DMS153 treated with DMSO at 0.1 percent for 48 hours (cell line): Measurements from ENCODE around the gene MYO1G.
"Not testable (repeated sequence)": the region's sequence is repeated elsewhere in the genome, so short reads cannot be mapped to it uniquely, and the experiment has no call there.

ENCODE experiments used
- DNase-seq: peaks from one replicate; lab custom pipeline; 2025; ENCODE audit not compliant: unreplicated experiment; lab: John Stamatoyannopoulos, UW

MYO1G gene

DNA sequence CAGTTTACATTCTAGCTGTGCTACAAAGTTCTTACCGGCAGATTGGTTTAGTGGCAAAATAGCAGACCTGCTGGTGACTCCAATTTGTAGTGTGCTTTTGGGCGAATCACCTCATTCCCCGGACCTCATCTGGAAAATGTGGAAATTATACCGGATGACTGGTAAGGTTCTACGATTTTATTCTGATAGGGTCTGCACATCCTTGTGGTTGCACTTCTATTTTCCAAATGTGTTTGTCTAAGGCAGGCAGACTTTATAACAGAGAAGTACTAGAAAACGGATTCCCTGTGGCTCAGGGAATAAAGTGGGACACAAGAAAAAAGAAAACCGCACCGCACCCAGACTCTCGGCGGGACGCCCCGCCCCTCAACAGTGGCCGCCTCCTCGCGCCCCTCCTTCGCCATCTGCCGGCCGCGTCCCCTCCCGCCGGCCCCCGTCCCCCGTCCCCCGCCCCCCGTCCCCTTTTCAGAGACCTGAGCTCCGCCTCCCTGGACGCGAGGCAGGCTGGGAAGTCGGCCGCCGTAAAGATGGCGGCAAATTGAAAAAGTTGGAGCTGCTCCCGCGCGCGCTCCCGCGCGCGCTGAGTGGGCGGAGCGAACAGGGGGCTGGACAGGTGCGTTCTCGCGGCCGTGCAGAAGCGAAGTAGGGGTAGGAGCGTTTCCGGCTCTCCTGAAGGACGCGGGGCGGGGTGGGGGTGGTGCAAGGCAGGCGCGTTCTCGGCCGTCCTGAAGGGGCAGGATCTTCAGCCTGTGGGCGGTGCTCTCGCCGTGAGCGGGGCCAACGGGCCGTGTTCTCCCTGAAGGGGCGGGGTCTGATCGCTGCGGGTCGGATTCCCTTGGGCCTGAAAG, 20.7 kb upstream of the MYO1G start:
- peak; percentile 99 for DNase-seq

DNA sequence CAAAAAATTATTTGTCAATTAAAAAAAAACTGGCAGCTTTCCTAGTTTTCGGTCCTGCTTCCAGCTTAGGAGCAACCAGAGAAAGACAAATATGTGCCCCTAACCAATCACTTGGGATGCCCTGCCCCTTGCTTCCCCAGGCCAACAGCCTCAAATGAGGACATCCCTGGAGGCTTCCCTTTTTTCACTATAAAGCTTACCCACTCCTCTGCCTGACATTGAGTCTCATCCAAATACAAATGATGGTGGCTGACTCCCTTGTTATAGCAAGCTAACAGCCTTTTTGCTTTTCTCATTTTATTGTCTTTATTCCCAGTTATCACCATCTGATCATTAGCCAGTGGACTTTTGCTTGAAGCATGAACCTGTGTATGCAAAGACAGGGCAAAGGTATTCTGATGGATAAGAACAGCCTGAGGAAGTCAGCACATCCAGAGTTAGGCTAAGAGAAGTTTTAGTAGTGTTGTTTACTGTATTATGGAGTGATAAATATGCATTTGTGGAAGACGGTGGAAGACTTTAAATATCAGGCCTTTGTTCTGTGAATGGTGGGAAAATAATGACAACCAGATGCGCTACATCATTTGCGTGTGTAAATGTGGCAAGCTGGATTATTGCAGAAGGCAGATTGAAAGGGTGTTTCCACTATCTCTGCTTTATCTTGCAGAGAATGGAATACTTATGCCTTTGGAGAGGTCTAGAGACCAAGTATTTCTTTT, 19.5 kb upstream of the MYO1G start:
- no peak for DNase-seq

DNA sequence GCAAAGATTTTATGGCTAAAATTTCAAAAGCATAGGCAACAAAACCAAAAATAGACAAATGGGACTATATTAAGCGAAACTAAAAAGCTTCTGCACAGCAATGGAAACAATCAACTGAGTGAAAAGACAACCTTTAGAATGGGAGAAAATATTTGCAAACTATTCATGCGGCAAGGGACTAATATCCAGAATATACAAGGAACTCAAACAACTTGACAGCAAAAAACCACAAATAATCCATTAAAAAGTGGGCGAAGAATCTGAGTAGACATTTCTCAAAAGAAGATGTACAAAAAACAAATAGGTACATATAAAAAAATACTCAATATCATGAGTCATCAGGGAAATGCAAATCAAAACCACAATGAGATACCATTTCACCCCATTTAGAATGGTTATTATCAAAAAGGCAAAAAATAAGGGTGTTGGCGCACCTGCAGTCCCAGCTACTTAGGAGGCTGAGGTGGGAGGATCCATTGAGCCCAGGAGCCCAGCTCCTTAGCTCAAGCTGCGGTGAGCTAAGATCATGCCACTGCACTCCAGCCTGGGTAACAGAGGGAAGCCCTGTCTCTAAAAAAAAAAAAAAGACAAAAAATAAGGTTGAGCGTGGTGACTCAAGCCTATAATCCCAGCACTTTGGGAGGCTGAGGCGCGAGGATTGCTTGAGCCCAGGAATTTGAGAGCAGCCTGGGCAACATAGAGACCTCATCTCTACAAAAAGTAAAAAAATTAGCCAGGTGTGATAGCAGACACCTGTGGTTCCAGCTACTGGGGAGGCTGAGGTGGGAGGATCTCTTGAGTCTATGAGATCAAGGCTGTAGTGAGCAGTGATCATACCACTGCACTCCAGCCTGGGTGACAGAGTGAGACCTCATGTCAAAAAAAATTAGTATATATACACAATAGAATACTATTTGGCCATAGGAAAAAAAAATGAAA, 17.0 kb upstream of the MYO1G start:
- no peak for DNase-seq

DNA sequence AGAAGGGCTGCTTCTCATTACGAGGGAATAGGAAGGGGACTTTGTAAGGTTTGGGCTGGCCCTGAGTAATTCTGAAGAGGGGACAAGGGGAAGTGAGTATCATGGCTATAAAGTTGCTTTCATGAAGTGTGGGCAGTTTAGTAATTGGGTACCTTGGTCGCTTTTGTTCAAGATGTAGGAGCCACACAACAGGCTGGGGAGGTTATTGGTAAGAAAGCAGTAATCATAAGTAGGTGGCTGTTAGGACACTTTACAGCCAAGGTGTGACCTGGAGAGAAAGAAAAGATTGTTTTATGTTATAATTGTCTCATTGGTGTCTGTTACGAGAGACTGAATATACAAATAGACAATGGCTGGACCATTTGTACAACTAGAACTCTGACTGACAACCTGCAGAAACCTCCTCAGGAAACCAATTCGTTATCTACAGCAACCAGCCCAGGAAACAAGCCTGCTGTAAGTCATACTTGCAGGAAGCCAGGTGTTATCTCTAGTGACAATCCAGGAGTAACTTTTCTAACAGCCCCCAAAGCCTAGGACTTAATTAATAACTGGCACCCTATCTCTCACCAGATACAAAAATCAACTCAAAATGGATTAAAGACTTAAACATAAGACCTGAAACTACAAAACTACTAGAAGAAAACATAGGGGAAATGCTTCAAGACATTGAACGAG, 16.2 kb upstream of the MYO1G start:
- DNase-seq = peak; percentile 21

DNA sequence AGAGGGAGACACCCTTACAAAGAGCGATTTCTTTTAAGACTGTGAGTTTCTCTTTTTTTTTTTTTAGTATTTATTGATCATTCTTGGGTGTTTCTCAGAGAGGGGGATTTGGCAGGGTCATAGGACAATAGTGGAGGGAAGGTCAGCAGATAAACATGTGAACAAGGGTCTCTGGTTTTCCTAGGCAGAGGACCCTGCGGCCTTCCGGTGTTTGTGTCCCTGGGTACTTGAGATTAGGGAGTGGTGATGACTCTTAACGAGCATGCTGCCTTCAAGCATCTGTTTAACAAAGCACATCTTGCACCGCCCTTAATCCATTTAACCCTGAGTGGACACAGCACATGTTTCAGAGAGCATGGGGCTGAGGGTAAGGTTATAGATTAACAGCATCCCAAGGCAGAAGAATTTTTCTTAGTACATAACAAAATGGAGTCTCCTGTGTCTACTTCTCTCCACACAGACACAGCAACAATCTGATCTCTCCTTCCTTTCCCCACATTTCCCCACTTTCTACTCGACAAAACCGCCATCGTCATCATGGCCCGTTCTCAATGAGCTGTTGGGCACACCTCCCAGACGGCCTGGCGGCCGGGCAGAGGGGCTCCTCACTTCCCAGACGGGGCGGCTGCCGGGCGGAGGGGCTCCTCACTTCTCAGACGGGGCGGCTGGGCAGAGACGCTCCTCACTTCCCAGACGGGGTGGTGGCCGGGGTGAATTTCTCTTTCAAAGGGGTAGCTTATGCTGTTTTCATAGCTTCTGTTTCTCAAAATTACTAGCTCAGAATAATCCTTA, 13.4 kb upstream of the MYO1G start:
- DNase-seq = not testable (repeated sequence)

DNA sequence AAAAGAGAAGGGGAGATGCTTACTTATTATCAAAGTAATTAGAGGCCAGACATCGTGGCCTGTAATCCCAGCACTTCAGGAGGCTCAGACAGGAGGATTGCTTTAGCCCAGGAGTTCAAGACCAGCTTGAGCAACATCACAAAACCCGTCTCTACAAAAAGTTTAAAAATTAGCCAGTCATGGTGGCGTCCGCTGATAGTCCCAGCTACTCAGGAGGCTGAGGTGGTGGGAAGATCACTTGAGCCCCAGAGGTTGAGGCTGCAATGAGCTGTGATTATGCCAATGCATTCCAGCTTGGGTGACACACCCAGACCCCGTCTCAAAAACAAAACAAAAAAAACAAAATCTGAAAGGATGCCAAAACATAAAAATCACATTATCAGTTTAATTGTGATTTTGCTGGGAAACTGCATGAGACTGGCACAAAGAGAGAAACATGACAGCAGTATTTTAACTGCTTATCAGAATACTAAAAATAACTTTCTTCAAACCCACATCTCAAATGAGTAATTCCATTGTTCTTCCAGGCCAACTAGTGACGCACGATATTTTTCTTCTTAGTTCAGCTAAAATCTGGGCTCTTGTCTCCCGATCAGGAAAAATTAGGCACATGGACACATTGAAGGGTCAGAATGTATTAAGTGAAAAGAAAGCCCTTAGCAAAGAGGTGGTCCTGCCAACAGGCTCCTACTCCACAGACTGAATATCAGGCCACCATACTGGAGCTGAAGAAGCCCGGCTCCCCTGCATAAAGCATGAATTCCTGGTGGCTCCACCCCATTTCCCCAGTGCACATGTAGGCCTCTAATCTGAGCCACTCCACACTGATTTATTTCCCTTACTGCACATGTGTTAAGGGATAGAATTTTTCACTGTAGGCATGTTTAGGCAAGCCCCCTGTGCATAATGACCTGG, 11.6 kb upstream of the MYO1G start:
- DNase-seq = peak; percentile 46

DNA sequence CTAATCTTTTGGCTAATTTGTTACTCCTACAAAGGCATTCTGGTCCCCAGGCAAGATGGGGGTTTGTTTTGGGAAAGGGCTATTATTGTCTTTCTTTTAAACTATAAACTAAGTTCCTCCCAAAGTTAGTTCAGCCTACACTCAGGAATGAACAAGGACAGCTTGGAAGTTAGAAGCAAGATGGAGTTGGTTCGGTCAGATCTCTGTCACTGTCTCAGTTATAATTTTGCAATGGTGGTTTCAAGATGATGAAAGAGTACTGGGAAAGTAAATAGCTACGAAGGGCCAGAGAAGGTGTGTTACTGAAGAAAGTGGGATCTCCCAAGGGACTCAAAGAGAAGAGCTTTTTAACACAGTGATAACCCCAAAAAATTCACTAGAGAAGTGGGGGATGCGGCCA, 10.3 kb upstream of the MYO1G start:
- DNase-seq = no peak

DNA sequence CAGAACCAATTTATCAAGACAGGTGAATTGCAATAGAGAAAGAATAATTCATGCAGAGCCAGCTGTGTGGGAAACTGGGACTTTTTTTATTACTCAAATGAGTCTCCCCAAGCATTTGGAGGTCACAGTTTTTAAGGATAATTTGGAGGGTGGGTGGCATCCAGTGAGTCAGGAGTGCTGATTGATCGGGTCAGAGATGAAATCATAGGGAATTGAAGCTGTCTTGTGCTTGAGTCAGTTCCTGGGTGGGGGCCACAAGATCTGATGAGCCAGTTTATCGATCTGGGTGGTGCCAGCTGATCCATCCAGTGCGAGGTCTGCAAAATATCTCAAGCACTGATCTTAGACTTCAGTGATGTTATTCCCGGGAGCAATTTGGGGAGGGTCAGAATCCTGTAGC, 9.9 kb upstream of the MYO1G start:
- DNase-seq = no peak

DNA sequence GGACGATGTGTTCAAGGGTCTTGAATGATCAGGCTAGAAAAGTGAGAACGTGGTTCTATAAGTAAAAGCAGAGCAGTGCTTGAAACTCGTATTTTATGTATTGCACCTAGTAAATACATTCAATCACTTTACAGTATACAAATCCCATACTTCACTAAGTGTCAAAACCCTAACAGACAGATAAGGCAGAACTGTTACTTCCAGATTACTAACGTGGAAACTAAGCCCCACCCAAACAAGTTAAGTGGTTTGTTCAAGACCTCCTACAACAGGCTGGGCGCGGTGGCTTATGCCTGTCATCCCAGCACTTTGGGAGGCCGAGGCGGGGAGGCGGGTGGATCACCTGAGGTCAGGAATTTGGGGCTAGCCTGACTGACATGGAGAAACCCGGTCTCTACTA, 9.2 kb upstream of the MYO1G start:
- DNase-seq = no peak

DNA sequence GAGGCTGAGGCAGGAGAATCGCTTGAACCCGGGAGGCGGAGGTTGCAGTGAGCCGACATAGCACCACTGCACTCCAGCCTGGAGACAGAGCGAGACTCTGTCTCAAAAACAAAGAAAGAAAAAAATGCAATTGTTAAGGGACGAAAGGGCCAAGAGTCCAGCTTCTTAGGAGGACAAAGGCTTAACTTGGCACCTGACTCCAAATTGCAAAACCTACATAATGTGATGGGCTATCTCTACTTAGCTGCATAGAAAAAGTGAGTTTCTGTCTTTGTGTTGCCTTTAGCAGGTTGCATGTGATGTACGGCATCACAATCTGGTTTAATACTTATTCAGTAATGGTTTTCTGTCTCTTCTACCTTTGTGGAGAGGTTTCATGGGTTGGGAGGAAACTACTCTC, 8.6 kb upstream of the MYO1G start:
- DNase-seq = no peak

DNA sequence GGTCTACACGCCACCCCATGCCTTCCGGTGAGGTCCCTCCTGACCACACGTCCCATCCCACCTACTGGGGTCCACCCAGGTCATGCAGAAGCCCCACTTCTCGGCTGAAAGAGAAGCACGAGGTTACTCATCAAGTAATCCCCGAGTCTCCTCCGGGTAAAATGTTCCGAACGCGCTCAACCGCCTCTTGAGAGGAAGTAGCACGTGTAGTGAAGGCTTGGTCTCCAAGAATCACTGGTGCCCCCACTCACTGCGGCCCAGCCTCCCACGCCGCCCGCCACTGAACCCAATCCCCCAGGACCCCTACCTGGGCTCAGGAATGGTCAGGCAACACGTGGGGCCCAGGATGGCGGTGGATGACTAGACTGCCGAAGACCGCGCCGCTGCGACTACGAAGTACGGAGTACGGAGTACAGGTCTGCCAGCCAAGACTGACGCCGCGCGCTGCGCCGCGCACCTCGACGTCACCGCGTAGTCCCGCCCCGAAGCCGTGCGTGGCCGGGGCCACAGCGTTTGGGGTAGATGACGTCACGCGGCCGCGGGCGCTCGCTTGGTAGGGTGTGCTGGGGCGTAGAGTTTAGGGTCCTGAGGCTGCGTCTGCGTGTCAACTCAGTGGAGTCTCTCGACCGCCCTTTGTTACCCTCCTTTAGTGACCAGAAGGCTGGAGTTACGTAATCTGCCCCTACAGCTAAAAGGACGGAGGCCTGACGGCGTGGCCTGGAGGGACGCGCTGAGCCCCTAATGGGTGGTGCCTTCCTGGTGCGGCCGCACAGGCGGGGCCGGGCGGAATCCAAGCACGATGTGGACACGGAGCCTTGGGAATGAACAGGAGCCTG, 7.6 kb upstream of the MYO1G start:
- DNase-seq = peak; percentile 95

DNA sequence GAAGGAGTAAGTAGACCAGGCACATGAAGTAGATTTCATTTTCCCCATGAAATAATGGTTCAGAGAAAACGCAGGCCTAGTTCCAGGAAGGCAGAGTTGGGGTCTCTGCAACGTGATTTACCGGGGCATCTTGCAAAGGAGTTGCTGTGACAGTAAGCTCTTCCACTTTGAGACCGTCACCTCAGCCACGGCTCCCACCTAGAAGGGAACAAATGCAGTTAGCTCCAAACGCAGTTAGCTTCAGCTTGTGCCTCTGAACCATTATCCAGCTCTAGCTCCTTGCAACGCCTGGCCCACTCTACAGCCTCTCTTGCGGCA, 7.0 kb upstream of the MYO1G start:
- DNase-seq = no peak

DNA sequence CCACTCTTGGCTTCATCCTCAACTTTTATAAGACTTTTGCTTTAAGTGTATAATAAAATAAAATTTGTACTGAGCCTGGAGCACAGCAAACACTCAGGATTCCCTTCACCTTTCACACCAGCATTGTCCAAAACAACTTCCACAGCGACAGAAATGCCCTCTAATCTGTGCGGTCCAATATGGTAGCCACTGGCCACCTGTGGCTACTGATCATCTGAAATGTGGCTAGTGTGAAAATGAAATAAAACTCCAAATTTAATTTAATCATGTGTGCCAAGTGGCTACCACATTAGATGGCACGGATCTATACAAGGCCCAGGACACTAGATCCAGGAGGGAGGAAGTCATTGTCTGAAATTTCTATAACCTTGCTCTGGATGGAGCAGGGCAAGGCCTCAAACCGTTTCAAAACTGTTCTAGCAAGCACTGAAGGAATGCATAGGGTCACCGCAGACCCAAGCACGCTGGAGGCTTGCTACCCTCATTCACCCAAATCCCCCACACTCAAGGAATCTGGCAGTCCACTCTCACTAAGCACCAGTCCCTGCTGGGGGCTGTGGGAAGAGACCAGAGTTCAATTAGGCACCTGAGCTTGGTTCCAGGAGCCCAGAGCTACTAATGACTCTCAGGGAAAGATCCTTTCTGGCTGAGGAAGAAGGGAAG, 6.3 kb upstream of the MYO1G start:
- no peak for DNase-seq

DNA sequence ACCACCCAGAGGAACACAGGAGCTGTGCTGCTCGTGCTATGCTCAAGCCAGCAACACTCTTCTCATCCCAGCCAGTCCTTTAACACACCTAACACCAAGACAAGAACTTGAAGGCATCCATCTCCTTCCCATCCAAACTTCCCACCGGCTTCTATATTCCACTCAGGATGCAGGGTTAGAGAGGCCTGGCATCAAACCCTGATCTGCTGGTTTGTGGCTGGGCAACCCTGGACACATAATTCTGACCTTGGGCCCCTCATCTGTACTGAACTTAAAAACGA, 5.6 kb upstream of the MYO1G start:
- no peak for DNase-seq

DNA sequence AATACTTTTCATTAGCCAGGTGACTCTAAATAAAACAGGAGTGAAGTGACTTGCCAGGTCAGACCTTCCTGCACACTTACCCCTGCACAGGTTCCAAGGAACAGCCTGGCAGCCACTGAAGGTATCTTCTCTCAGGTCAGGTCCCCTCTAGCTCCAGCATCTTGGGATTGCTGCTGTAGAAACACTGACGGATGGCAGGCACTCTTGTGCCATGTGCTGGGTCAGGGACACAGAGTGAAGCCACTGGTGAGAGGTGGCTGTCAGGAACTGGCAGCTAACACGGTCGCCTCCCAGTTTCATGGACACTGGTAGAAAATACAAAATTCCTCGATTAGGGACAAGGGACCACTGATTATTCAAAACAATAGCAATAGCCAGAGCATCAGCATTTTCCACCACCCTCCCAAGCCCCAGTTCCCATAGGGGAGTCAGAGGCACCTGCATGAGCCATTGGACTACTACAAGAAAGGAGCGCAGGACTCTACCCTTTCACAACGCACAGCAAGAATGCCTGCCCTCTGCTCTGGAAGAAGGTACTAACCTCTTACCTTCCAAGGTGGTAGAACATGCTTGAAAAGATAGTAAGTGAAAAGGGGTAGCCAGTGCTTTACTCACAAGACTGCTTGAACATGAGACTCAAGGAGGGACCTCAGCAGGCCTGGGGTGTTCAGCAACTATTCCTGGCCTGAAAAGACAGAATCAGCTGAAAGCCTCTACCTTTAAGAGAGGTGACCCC, 5.1 kb upstream of the MYO1G start:
- no peak for DNase-seq

DNA sequence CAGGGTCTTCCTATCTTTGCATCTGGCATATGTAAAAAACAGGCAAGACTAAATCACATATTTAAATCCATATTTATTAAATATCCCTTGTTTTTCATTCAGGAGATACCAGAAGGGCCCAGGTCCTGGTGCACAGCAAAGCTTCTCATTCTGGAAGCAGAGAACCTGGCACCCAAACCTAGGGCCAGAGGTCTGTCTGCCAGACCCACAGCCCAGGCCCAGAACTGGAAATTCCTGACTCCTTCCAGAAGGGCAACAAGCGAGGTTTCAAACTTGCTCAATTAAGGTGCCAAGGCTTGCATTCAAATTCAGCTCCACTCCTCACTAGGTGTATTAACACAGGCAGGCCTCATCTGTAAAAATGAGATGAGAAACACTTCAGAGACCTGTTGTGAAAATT, 4.2 kb upstream of the MYO1G start:
- no peak for DNase-seq

DNA sequence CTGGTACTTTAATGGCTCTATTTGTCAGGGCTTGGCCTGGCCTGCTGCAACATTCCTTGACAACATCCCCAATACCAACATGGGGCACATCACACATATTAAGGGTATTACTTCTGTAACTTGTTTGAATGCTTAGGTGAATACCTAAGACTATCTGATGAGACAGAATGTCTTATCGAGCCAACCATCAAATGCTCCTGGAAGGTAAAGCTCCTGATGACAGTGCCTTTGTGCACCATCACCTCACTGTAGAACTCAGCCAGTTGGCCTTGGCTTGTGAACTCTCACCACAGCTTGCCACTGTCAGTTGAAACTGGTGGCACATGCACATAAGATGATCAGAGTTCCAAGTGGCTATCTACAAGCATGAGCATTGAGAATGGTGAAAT, 3.7 kb upstream of the MYO1G start:
- DNase-seq = no peak
